ENCODE results near the gene PMAIP1. TPM values are rescaled to one million over a fixed set of nuclear protein-coding genes. Genes with fewer than 3 reads are reported as not detected.

The PMAIP1 gene
- total and polyA plus RNA-seq, 9 of the 15 experiments (the other 6 are each of a cell fraction or from before 2014, with no cell fraction given): 8.0 to 22.9 (median 14.9) TPM

DNA sequence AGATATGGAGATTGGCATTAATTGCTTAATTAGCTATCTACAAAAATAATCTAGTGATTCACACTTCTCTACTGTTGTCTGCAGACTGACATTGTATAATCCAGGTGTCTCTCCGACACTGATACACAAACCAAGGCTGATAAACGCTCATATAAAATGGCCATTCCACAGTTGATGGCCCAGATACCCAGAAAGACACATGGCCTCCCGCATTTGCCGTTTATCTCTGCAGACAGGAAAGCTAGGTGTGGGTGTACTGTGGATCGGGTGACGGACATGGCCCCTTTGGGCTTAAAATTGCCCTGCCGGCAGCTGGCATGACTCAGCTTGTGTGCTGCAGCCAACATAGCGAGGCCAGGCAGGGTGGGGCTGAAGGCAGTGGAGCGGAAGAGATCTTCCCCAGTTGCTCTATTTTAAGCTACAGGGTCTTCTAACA lies 18.5 kb downstream of the PMAIP1 start (continued):
- TF ChIP-seq, protein P1, sequence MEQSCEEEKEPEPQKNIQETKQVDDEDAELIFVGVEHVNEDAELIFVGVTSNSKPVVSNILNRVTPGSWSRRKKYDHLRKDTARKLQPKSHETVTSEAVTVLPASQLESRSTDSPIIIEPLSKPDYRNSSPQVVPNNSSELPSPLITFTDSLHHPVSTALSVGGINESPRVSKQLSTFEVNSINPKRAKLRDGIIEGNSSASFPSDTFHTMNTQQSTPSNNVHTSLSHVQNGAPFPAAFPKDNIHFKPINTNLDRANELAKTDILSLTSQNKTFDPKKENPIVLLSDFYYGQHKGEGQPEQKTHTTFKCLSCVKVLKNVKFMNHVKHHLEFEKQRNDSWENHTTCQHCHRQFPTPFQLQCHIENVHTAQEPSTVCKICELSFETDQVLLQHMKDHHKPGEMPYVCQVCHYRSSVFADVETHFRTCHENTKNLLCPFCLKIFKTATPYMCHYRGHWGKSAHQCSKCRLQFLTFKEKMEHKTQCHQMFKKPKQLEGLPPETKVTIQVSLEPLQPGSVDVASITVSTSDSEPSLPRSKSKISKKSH (CRISPR knock-in tag; IDR thresholded peaks at IDR 0.05): no peak
- TF ChIP-seq FOXJ2 (tag; IDR thresholded peaks at IDR 0.05) (no peak), CC2D1A (IDR thresholded peaks at IDR 0.05) (no peak), KLF16 (IDR thresholded peaks at IDR 0.05) (peak; percentile 78), HEY1 (CRISPR knock-in tag; IDR thresholded peaks at IDR 0.05; ENCODE audit: borderline replicate concordance) (no peak), DACH1 (IDR thresholded peaks at IDR 0.05; ENCODE audit: partially characterized antibody) (peak; percentile 31), FOXJ3 (CRISPR knock-in tag; IDR thresholded peaks at IDR 0.05) (no peak)
- TF ChIP-seq, protein P2, sequence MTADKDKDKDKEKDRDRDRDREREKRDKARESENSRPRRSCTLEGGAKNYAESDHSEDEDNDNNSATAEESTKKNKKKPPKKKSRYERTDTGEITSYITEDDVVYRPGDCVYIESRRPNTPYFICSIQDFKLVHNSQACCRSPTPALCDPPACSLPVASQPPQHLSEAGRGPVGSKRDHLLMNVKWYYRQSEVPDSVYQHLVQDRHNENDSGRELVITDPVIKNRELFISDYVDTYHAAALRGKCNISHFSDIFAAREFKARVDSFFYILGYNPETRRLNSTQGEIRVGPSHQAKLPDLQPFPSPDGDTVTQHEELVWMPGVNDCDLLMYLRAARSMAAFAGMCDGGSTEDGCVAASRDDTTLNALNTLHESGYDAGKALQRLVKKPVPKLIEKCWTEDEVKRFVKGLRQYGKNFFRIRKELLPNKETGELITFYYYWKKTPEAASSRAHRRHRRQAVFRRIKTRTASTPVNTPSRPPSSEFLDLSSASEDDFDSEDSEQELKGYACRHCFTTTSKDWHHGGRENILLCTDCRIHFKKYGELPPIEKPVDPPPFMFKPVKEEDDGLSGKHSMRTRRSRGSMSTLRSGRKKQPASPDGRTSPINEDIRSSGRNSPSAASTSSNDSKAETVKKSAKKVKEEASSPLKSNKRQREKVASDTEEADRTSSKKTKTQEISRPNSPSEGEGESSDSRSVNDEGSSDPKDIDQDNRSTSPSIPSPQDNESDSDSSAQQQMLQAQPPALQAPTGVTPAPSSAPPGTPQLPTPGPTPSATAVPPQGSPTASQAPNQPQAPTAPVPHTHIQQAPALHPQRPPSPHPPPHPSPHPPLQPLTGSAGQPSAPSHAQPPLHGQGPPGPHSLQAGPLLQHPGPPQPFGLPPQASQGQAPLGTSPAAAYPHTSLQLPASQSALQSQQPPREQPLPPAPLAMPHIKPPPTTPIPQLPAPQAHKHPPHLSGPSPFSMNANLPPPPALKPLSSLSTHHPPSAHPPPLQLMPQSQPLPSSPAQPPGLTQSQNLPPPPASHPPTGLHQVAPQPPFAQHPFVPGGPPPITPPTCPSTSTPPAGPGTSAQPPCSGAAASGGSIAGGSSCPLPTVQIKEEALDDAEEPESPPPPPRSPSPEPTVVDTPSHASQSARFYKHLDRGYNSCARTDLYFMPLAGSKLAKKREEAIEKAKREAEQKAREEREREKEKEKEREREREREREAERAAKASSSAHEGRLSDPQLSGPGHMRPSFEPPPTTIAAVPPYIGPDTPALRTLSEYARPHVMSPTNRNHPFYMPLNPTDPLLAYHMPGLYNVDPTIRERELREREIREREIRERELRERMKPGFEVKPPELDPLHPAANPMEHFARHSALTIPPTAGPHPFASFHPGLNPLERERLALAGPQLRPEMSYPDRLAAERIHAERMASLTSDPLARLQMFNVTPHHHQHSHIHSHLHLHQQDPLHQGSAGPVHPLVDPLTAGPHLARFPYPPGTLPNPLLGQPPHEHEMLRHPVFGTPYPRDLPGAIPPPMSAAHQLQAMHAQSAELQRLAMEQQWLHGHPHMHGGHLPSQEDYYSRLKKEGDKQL (CRISPR knock-in tag; IDR thresholded peaks at IDR 0.05; ENCODE audit: borderline replicate concordance): no peak
- TF ChIP-seq, protein P3, sequence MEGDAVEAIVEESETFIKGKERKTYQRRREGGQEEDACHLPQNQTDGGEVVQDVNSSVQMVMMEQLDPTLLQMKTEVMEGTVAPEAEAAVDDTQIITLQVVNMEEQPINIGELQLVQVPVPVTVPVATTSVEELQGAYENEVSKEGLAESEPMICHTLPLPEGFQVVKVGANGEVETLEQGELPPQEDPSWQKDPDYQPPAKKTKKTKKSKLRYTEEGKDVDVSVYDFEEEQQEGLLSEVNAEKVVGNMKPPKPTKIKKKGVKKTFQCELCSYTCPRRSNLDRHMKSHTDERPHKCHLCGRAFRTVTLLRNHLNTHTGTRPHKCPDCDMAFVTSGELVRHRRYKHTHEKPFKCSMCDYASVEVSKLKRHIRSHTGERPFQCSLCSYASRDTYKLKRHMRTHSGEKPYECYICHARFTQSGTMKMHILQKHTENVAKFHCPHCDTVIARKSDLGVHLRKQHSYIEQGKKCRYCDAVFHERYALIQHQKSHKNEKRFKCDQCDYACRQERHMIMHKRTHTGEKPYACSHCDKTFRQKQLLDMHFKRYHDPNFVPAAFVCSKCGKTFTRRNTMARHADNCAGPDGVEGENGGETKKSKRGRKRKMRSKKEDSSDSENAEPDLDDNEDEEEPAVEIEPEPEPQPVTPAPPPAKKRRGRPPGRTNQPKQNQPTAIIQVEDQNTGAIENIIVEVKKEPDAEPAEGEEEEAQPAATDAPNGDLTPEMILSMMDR (IDR thresholded peaks at IDR 0.05 in 2 of 3, conservative IDR thresholded peaks at IDR 0.05 in 1 of 3; ENCODE audit: insufficient read depth in 2 of 3, low read depth in 1 of 3, low read length in 3 of 3): no peak
- TF ChIP-seq, protein P4, sequence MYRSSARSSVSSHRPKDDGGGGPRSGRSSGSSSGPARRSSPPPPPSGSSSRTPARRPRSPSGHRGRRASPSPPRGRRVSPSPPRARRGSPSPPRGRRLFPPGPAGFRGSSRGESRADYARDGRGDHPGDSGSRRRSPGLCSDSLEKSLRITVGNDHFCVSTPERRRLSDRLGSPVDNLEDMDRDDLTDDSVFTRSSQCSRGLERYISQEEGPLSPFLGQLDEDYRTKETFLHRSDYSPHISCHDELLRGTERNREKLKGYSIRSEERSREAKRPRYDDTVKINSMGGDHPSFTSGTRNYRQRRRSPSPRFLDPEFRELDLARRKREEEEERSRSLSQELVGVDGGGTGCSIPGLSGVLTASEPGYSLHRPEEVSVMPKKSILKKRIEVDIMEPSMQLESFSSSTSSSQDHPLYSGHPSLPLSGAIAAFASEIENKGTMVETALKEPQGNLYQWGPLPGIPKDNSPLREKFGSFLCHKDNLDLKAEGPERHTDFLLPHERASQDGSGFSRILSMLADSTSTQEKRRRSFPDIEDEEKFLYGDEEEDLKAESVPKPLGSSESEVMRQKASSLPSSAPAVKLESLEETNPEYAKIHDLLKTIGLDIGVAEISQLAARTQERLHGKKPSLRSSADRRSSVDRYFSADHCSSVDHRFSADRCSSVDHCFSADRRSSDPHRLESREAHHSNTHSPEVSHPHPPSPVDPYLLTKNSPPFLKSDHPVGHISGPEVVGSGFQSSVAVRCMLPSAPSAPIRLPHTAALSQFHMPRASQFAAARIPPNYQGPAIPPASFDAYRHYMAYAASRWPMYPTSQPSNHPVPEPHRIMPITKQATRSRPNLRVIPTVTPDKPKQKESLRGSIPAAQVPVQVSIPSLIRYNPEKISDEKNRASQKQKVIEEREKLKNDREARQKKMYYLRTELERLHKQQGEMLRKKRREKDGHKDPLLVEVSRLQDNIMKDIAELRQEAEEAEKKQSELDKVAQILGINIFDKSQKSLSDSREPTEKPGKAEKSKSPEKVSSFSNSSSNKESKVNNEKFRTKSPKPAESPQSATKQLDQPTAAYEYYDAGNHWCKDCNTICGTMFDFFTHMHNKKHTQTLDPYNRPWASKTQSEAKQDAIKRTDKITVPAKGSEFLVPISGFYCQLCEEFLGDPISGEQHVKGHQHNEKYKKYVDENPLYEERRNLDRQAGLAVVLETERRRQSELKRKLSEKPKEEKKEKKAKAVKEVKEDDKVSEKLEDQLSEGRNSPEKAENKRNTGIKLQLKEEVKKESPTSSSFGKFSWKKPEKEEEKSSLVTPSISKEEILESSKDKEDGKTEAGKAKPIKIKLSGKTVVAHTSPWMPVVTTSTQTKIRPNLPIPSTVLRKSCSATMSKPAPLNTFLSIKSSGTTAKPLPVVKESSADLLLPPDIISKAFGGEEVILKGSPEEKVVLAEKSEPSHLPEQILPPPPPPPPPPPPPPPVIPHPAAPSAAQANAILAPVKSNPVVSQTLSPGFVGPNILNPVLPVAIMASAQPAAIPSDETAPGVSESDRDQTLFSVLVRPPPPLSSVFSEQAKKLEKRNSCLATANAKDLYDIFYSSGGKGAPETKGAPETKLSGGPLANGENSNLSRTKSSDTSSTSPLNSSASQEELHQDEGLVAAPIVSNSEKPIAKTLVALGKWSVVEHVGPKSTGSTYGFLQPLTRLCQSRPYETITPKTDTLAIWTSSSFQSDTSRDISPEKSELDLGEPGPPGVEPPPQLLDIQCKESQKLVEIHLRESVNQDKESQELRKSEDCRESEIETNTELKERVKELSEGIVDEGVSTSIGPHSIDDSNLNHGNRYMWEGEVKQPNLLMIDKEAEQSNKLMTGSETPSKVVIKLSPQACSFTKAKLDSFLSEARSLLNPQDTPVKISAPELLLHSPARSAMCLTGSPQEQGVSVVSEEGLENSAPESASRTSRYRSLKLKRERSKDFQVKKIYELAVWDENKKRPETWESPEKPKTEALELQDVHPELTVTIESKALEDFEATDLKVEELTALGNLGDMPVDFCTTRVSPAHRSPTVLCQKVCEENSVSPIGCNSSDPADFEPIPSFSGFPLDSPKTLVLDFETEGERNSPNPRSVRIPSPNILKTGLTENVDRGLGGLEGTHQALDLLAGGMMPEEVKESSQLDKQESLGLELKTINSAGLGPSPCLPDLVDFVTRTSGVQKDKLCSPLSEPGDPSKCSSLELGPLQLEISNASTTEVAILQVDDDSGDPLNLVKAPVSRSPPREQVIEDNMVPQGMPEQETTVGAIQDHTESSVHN (IDR thresholded peaks at IDR 0.05; ENCODE audit: borderline replicate concordance in 1 of 2, low read depth in 1 of 2): no peak
